GM21381 (cell line): ENCODE results near the gene C1orf210.

Experiments
- ATAC-seq: cut with Tn5 transposase; IDR thresholded peaks from one replicate; pipeline ENCODE4 v1.9.1; 2021; ENCODE audit warnings: mild to moderate bottlenecking, moderate library complexity; ENCODE audit not compliant: unreplicated experiment

C1orf210 gene

DNA sequence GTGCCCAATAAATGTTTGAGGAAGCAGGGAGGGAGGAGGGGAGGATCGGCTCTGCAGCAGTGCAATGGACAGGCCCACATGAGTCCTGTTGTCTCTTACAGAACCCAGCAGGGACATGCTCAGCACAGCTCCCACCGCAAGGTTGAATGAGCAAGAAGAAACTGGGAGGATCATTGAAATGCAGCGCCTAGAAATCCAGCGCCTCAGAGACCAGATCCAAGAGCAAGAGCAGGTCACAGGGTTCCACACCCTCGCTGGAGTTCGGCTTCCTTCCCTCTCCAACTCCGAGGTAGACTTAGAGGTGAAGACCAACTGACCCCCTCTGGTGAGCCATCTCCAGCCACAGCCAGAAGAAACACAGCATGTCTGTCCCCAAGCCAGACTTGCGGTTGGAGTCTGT lies 31.5 kb downstream of the C1orf210 start:
- ATAC-seq: no peak

DNA sequence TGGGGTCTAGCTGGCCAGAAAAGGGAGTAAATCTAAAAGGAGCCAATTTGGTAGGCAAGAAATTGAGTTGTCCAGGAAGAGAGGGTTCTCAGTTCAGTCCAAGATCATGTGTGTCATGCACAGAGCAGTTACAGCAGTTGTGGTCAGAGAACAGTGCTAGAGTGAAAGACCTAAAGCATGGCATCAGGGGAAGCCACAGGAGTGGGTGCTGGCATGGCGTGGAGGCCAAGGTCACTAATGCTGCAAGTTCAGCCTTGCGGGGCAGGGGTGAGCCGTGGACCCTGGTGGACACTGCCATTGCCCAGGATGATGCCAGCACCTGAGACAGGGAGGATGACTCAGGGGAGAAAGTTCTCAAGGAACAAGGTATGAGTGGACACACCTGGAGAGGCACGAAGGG lies 32.2 kb downstream of the C1orf210 start:
- ATAC-seq: no peak

DNA sequence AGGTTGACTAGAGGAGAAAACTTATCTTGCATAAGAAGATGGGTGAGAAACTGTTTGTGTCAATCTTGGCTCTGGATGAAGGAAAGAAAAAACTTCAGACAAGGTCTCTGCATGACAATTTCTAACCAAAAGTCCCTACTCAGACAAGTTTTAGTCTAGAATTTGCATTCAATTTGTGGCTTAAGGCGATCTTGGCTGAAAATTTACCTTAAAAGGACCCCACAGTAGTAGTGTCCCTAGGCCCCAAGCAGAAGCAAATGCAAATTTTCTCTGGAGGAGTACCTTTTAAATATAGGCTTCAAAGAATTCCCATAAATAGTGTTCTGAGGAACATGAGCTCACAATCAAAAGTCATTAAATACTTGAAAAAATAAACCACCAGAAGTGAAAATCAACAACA lies 33.2 kb downstream of the C1orf210 start:
- no peak for ATAC-seq

GRCh38 chr1:43251024-43251423 lies 34.4 kb downstream of the C1orf210 start:
- no peak for ATAC-seq

GRCh38 chr1:43250351-43250761 lies 35.0 kb downstream of the C1orf210 start:
- no peak for ATAC-seq

DNA sequence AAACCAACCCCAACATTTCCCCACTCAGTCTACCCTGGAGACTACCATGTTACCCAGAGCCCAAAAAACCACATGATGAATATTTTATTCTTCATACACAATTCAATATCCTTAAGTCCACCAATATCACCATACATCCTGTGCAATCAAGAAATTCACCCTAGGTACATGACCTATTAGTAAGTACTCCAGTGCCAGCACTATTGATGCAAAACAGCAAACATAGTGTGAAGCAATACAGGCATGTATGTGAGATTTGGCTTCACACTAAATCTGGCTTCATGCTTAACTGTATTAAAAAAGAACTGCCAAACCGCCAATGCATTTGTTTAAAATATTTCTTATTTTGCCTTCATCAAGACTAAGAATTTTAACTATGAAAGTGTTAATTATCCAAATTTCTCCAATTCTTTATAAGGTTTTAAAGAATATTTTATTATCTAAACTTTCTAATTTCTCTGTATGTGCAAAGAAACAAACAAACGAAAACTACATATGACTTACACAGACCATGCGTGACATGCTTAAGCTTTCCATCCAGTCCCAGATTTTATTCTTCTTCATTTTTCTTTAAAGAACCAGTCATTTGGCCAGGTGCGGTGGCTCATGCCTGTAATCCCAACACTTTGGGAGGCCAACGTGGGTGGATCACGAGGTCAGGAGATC lies 38.0 kb downstream of the C1orf210 start:
- ATAC-seq: no peak

GRCh38 chr1:43246466-43247213 lies 38.7 kb downstream of the C1orf210 start:
- no peak for ATAC-seq

DNA sequence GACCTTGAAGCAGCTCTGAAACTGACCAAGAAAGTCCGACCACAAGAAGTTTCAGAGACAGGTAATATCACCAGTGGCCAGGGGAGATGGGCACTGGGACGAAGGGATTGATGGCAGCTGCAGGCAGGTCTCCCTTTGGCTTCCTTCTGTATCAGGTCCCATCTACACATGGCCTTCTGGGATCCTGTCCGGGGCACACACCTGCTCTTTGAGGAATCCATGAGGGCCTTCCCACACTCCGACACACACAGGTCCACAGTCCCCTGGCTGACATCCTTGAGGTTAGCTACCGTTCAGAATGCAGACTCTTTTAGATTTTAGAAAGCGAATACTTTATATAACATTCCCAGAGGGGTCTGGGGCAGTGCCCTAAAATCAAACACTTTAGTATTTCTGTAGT lies 42.1 kb downstream of the C1orf210 start:
- no peak for ATAC-seq

DNA sequence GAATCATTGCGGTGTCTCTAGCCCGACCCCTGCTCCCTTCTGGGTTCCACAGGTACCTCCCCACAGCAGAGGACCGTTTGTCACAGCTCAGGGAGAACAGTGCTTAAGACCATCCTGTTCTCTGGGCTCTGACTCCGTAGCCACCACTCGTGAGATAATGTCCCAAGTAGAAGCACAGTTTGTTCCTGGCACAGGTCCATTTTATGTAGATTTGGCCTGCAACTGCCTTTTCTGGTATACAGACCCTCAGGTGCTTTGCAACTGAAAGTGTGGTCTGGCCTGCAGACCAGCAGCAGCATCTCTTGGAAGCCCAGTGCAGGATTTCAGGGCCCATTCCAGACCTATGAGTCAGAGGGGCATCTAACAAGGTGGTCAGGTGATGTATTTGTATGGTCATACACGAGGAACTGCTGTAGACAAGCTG lies 44.0 kb downstream of the C1orf210 start:
- no peak for ATAC-seq

GRCh38 chr1:43239484-43239883 lies 45.9 kb downstream of the C1orf210 start:
- ATAC-seq: peak; percentile 92

DNA sequence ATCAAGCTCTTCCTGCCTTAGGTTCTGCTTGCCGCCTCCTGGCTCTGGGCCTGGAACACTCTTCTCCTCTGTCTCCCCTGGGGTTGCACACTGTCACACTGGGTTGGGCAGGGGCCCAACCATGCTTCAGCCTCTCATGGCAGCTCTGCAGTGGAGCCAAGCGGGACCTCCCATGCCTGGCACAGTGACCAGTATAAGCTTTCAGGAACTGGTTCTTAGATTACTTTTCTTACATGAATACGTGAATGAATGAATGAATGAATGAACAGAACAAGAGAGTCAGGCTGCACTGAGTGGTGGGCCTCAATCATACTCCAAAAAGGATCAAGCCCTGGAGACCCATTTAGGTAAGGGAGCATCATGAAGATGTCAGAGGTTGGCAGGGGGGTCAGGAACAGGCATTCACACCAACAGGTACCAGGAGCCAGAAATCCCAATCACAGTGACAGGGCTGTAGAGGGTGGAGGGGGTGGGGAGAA lies 46.4 kb downstream of the C1orf210 start:
- peak; percentile 31 for ATAC-seq

DNA sequence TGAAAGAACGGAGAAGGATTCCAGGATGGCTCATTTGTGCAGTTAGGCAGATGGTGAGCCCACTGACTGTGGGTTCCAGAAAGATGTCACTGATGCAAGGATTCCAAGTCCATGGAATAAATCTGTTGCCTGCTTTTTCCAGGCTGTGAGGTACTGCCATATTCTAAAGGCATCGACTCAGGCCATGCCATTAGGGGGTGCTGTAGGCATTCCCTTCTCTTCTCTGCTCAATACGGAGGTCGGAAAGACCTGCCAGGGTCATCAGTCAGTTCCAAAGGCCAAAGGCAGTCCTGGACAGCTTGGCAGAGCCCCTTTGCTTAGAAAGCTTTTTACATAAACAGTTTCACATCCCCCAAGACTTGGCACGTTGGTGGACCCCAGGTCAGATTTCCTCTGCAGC lies 47.3 kb downstream of the C1orf210 start:
- ATAC-seq: no peak

- no peak for ATAC-seq
Observed at GRCh38 chr1:43237121-43237520, 48.3 kb downstream of the C1orf210 start.

DNA sequence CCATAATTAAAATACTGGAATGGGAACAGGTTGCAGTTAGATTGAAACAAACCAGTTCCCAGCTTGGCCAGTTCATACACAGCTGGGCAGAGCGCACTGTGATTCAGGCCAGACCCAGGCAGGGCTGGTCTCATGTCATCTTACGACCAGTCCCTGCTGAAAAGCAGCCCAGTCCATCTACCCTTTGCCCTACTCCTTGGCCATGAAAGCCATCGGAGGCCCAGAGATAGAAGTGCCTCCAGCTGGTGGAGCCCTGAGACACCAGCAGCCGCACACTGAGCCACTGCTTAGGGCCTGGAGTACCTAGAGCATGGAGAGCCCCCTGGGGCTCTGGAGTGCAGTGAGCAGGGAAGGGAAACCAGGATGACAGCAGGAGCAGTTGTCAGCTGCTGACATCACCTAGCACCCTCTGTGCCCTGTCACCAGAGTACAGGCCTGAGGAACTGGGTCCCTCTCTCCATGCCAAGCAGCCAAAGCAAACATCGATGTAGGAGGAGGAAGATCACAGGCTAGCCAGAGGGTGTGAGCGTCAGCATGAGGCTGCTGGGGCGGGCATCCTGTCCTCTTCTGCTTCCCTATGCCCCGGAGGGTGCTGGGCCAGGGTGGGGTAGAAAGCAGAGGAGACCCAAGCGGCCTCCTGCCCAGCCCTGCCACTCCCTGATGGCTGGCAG lies 49.8 kb downstream of the C1orf210 start:
- ATAC-seq: no peak

GRCh38 chr1:43235040-43235439 lies 50.3 kb downstream of the C1orf210 start:
- ATAC-seq: no peak

DNA sequence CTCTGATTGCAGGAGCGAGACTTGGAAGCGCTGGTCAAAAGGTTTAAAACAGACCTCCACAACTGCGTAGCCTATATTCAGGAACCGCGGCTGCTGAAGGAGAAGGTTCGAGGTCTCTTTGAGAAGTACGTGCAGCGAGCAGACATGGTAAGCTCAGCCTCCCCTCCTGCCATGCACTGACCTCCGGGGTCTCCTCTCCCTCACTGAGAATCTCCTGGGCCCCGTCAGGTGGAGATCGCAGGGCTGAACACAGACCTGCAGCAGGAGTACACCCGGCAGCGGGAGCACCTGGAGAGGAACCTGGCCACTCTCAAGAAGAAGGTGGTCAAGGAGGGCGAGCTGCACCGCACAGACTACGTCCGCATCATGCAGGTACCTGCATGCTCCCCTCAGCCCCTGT lies 51.1 kb downstream of the C1orf210 start:
- no peak for ATAC-seq

- ATAC-seq: no peak
Observed at GRCh38 chr1:43233631-43234030, 51.8 kb downstream of the C1orf210 start.

- no peak for ATAC-seq
Observed at GRCh38 chr1:43232482-43232881, 52.9 kb downstream of the C1orf210 start.

DNA sequence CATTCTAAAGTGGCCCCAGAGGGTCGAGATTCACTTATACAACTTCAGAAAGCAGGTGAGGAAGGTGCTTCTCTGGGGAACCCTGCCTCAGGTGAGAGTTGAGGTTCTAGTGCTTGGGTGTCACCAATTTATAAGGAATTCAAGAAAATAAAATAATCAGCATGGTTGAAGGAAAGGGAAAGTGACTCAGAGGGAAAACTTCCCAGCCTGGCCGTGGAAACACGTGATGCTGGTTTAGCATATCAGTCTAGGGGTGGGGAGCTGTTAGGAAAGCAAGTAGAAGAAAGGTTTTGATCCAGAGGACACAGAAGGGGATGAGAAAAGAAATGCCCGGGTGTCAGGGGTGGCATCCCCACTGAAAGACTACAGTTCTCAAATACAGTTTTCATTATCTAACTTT lies 53.3 kb downstream of the C1orf210 start:
- ATAC-seq: no peak
